Natural killer cell (primary cell): ENCODE results near the gene CFAP157. TPM values are rescaled to one million over a fixed set of nuclear protein-coding genes. Genes with fewer than 3 reads are reported as not detected.
A peak's percentile ranks its signal among the peaks of the same experiment; 100 is the strongest.

Experiments used
- ATAC-seq, 3 donors: fragments of 150-1000 bp in 2 of 3; fragments of 200-7000 bp in 1 of 3; cut with Tn5 transposase; 1 replicate in 1 of 3; 2 replicates in 2 of 3; pipeline ENCODE4 v1.10.0; 2021; ENCODE audit warnings: mild to moderate bottlenecking in 2 of 3, moderate library complexity in 2 of 3
- DNase-seq, 2 donors: peaks; one replicate each; pipeline versions ENCODE4 v3.0.0 to v3.0.0-alpha.2; 2013 to 2021; ENCODE audit warnings: mixed read lengths in 1 of 2
- H3K27ac ChIP-seq: one replicate; pipeline ENCODE4 v1.5.1; 2013; ENCODE audit warnings: mild to moderate bottlenecking, low read length
- H3K27me3 ChIP-seq: one replicate; pipeline ENCODE4 v1.6.1; 2013; ENCODE audit warnings: low read length; ENCODE audit not compliant: control insufficient read depth, insufficient read depth
- H3K36me3 ChIP-seq: one replicate; pipeline ENCODE4 v1.6.1; 2013; ENCODE audit warnings: low read length; ENCODE audit not compliant: control insufficient read depth, insufficient read depth
- H3K4me1 ChIP-seq: one replicate; pipeline ENCODE4 v1.6.1; 2013; ENCODE audit warnings: low read length; ENCODE audit not compliant: control insufficient read depth, insufficient read depth
- H3K4me3 ChIP-seq: one replicate; pipeline ENCODE4 v1.5.1; 2013; ENCODE audit warnings: low read length
- H3K9me3 ChIP-seq: one replicate; pipeline ENCODE4 v1.6.1; 2013; ENCODE audit warnings: low read length; ENCODE audit not compliant: control insufficient read depth, insufficient read depth
- H3K27ac Mint-ChIP-seq, 2 donors: one replicate each; pipeline ENCODE4 v1.8.0; 2022; ENCODE audit warnings: mild to moderate bottlenecking in 2 of 2, mixed read lengths in 2 of 2, moderate library complexity in 1 of 2
- H3K27me3 Mint-ChIP-seq, 2 donors: one replicate each; pipeline ENCODE4 v1.8.0; 2022; ENCODE audit warnings: low read depth in 2 of 2, mixed read lengths in 2 of 2
- H3K36me3 Mint-ChIP-seq: one replicate; pipeline ENCODE4 v1.8.0; 2022; ENCODE audit warnings: mixed read lengths
- H3K4me1 Mint-ChIP-seq, 2 donors: one replicate each; pipeline ENCODE4 v1.8.0; 2022; ENCODE audit warnings: mixed read lengths in 2 of 2
- H3K4me3 Mint-ChIP-seq: one replicate; pipeline ENCODE4 v1.8.0; 2022; ENCODE audit warnings: mild to moderate bottlenecking, moderate library complexity, mixed read lengths
- H3K9me3 Mint-ChIP-seq, 2 donors: one replicate each; pipeline ENCODE4 v1.8.0; 2022; ENCODE audit warnings: mixed read lengths in 2 of 2
- WGBS: methylation state at CpG from one replicate; pipeline ENCODE4 v1.1.7; 2013; ENCODE audit warnings: missing lambda C conversion rate; ENCODE audit not compliant: insufficient coverage; 5-methylcytosine and 5-hydroxymethylcytosine counted together
- intact Hi-C: fragments of 100-400 bp; cut with micrococcal nuclease; formaldehyde crosslinking; loops from one replicate; pipeline ENCODE4 v1.14.2; 2022
- total RNA-seq, 4 donors: library from RNA; stranded (reverse); fragments of 120-200 nt in 1 of 4; gene quantifications; one replicate each; pipeline versions ENCODE4 v1.2.3 to v1.2.4, GENCODE V29; 2013 to 2022
- TF ChIP-seq, protein P1 (sequence below): fragments of 200-600 bp; IDR thresholded peaks from one replicate; pipeline ENCODE4 v1.8.0; 2022; ENCODE audit warnings: antibody characterized with exemption

Gene CFAP157
- total RNA-seq, 3 donors from 2014 or later (not counting 1 experiment from before 2014, with no cell fraction given): not detected

DNA sequence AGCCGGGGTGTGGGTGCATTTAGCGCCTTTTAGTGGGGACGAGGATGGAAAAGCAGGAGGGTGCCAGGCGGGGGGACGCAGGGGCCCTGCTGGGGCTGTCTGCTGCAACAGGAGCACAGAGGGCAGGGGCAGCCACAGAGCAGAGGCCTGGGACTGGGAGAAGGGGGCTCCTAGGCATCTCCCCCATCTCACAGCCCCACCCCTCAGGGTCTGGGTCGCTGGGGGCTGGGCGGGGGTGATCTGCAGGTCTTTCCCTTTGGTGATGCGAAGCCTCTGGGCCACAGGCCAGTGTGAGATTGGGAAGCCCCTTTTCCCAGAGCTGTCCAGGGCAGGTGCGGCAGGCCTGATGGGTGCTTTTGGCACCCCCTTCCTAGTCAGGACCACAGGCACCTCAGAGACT lies 23.5 kb downstream of the CFAP157 start:
- H3K27ac Mint-ChIP-seq: peak overlapping the region in 1 of 2 donors; percentile 54
- WGBS: 93% methylated on average over 9 of the region's 9 CpGs
- intact Hi-C loops: loop anchor here (10.0 kb wide), 1 partner anchor 115 kb away; the partner anchor contains the start of gene STXBP1
- Histone ChIP-seq H3K27me3 (no peaks in the 10 kb centered on the region), H3K36me3 (peaks cover 13% of the 10 kb centered on the region), H3K4me3 (no peak overlapping the region), H3K9me3 (no peaks in the 10 kb centered on the region), H3K27ac (no peak overlapping the region), H3K4me1 (peaks cover 13% of the 10 kb centered on the region)
- peaks cover under 1 to 12% of the 10 kb centered on the region in 2 donors for H3K4me1 Mint-ChIP-seq
- no peaks in the 10 kb centered on the region for H3K27me3 Mint-ChIP-seq
- H3K9me3 Mint-ChIP-seq: no peaks in the 10 kb centered on the region
- TF ChIP-seq, protein P1, sequence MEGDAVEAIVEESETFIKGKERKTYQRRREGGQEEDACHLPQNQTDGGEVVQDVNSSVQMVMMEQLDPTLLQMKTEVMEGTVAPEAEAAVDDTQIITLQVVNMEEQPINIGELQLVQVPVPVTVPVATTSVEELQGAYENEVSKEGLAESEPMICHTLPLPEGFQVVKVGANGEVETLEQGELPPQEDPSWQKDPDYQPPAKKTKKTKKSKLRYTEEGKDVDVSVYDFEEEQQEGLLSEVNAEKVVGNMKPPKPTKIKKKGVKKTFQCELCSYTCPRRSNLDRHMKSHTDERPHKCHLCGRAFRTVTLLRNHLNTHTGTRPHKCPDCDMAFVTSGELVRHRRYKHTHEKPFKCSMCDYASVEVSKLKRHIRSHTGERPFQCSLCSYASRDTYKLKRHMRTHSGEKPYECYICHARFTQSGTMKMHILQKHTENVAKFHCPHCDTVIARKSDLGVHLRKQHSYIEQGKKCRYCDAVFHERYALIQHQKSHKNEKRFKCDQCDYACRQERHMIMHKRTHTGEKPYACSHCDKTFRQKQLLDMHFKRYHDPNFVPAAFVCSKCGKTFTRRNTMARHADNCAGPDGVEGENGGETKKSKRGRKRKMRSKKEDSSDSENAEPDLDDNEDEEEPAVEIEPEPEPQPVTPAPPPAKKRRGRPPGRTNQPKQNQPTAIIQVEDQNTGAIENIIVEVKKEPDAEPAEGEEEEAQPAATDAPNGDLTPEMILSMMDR: no peak
- no peak overlapping the region for H3K4me3 Mint-ChIP-seq
- no peaks in the 10 kb centered on the region for H3K36me3 Mint-ChIP-seq
- DNase-seq (no peak), ATAC-seq (no peak)

DNA sequence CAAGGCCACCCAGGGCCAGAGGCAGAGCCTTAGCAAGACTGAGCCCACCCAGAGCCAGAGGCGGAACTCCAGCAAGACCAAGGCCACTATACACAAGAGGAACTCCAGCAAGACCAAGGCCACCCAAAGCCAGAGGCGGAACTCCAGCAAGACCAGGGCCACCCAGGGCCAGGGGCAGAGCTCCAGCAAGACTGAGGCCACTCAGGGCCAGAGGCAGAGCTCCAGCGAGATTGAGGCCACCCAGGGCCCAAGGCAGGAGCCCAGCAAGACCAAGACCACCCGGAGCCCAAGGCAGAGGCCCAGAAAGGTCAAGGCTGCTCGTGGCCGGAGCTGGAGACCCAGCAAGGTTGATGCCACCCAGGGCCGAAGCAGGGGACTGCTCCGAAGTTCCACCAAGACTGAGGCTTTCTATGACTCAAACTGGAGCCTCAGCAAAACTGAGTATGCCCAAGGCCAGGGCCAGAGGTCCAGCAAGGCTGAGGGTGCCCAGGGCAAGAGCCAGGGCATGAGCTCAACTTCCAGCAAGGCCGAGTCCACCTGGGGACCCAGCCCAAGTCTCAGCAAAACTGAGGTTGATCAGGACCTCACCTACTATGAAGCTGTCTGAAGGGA lies 24.1 kb downstream of the CFAP157 start:
- Histone ChIP-seq H3K36me3 (peaks cover 13% of the 10 kb centered on the region), H3K4me1 (peaks cover 19% of the 10 kb centered on the region), H3K4me3 (no peak overlapping the region), H3K27me3 (no peaks in the 10 kb centered on the region), H3K27ac (no peak overlapping the region), H3K9me3 (no peaks in the 10 kb centered on the region)
- H3K27ac Mint-ChIP-seq: no peak overlapping the region
- H3K27me3 Mint-ChIP-seq: no peaks in the 10 kb centered on the region
- DNase-seq: no peak
- TF ChIP-seq, protein P1: no peak
- H3K4me3 Mint-ChIP-seq: no peak overlapping the region
- H3K4me1 Mint-ChIP-seq: peaks cover 5 to 18% of the 10 kb centered on the region in 2 donors
- WGBS: 95% methylated on average over 9 of the region's 9 CpGs
- intact Hi-C loops: loop anchor here (10.0 kb wide), 1 partner anchor 116 kb away; the partner anchor contains the start of gene STXBP1
- no peaks in the 10 kb centered on the region for H3K36me3 Mint-ChIP-seq
- no peak for ATAC-seq
- H3K9me3 Mint-ChIP-seq: no peaks in the 10 kb centered on the region

DNA sequence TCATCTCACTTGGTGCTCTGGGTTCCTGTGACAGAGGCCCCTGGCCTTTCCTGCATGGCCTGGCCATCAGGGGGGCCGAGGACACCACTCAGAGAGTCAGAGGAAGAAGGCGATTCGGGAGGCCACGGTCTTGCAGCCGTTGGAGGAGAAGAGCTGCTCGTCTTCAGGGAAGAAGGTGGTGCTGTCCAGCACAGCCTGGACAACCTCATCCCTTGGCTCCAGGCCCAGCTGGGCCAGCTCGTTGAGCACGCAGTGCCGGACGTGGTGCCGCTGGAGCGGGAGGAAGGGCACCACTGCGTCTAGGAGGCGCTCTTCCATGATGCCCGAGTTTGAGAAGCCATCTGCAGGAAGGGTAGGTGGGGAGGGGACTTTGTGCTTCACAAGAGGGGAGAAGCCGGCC lies 25.1 kb downstream of the CFAP157 start:
- no peaks in the 10 kb centered on the region for H3K9me3 ChIP-seq
- no peaks in the 10 kb centered on the region for H3K27me3 Mint-ChIP-seq
- peaks cover 13% of the 10 kb centered on the region for H3K36me3 ChIP-seq
- H3K9me3 Mint-ChIP-seq: no peaks in the 10 kb centered on the region
- ATAC-seq: no peak
- peaks cover 22% of the 10 kb centered on the region for H3K4me1 ChIP-seq
- DNase-seq: no peak
- no peak overlapping the region for H3K4me3 ChIP-seq
- no peaks in the 10 kb centered on the region for H3K36me3 Mint-ChIP-seq
- H3K4me3 Mint-ChIP-seq: no peak overlapping the region
- TF ChIP-seq, protein P1: no peak
- intact Hi-C loops: loop anchor here (10.0 kb wide), 1 partner anchor 117 kb away; the partner anchor contains the start of gene STXBP1
- H3K4me1 Mint-ChIP-seq: peaks cover 5 to 24% of the 10 kb centered on the region in 2 donors
- no peak overlapping the region for H3K27ac Mint-ChIP-seq
- H3K27ac ChIP-seq: no peak overlapping the region
- no peaks in the 10 kb centered on the region for H3K27me3 ChIP-seq
- 93% methylated on average over 16 of the region's 16 CpGs for WGBS
